ENCODE results near the gene LRRFIP2. TPM values are rescaled to one million over a fixed set of nuclear protein-coding genes. Genes with fewer than 3 reads are reported as not detected.

The LRRFIP2 gene
- total RNA-seq, 1 donor from 2014 or later: 62.4 TPM

DNA sequence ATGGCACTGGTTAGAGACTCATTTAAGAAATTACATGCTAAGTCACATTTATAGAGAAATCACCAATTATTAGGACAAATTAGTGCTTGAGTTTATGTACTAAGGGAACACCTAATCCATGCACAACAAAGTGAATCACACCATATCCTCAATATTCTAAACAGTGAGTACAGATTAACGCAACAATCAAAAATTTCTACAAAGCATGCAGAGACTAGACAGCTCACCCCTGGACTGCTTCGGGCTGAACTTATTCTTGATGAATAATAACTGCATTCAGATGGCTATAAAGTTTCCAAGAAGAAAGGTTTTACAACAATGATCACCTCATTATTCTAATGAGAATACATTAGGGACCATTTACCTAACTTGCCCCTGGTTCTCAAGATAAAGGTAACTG, 66.5 kb downstream of the LRRFIP2 start:
- FAIRE-seq (no peak), DNase-seq (ENCODE audit: low read depth) (no peak)
- Histone ChIP-seq H3K4me1 (ENCODE audit: insufficient read depth, low read length) (no peaks in the 10 kb centered on the region), H3K27me3 (ENCODE audit: insufficient read depth, low read length) (no peaks in the 10 kb centered on the region), H4K20me1 (ENCODE audit: insufficient read depth, low read length) (no peaks in the 10 kb centered on the region), H3K4me3 (ENCODE audit: insufficient read depth, low read depth, low read length) (no peak overlapping the region), H2AFZ (ENCODE audit: low read depth, low read length) (no peak overlapping the region), H3K9ac (ENCODE audit: low read length) (no peak overlapping the region), H3K79me2 (ENCODE audit: insufficient read depth, low read length) (no peaks in the 10 kb centered on the region), H3K9me3 (ENCODE audit: insufficient read depth, low read depth, low read length) (no peaks in the 10 kb centered on the region), H3K36me3 (ENCODE audit: insufficient read depth, low read length) (no peaks in the 10 kb centered on the region), H3K4me2 (ENCODE audit: low read length) (no peak overlapping the region), H3K27ac (ENCODE audit: low read depth, low read length) (no peak overlapping the region)
- Mint-ChIP-seq H3K4me3 (ENCODE audit: unreplicated experiment) (no peak overlapping the region), H3K36me3 (ENCODE audit: low read depth, unreplicated experiment) (no peaks in the 10 kb centered on the region), H3K4me1 (ENCODE audit: low read depth, unreplicated experiment) (peaks cover 3% of the 10 kb centered on the region), H3K9me3 (ENCODE audit: unreplicated experiment) (no peaks in the 10 kb centered on the region), H3K27ac (ENCODE audit: unreplicated experiment) (no peak overlapping the region), H3K27me3 (ENCODE audit: low read depth, unreplicated experiment) (no peaks in the 10 kb centered on the region)
- TF ChIP-seq EZH2 (IDR thresholded peaks at IDR 0.05; ENCODE audit: insufficient read depth, low read length): no peak
- TF ChIP-seq, protein P1, sequence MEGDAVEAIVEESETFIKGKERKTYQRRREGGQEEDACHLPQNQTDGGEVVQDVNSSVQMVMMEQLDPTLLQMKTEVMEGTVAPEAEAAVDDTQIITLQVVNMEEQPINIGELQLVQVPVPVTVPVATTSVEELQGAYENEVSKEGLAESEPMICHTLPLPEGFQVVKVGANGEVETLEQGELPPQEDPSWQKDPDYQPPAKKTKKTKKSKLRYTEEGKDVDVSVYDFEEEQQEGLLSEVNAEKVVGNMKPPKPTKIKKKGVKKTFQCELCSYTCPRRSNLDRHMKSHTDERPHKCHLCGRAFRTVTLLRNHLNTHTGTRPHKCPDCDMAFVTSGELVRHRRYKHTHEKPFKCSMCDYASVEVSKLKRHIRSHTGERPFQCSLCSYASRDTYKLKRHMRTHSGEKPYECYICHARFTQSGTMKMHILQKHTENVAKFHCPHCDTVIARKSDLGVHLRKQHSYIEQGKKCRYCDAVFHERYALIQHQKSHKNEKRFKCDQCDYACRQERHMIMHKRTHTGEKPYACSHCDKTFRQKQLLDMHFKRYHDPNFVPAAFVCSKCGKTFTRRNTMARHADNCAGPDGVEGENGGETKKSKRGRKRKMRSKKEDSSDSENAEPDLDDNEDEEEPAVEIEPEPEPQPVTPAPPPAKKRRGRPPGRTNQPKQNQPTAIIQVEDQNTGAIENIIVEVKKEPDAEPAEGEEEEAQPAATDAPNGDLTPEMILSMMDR (IDR thresholded peaks at IDR 0.05; ENCODE audit: insufficient read depth, low read depth, low read length): no peak

DNA sequence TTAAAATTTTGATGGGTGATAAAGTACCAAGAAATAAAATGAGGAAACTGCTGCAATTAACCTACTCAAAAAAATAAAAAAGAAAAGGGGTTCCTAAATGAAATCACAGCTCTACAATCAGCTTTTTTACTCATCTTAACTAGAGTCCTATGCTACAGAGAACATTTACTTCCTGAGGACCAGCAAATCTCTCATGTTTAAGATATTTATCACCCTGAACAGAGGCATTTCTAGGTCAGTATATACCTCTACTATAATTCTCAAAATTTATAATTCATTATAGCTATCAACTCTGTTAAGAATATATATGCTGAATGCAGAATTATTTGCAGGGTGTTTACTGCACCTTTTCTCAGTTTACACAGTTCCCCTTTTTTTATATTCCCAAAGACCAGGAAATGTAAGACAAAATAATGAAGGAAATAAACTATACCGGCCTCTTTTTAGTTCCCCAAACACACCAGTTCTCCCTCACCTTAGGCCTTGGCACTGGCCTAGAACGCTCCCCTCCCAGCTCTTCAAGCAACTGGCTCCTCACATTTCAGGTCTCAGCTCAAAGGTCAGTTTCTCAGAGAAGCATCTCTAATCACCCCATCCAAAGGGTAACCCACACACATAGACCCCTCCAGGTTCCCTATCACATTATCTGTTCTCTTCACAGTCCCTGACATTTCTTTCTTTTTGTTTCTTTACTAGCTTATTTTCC, 71.1 kb downstream of the LRRFIP2 start:
- FAIRE-seq: no peak
- Histone ChIP-seq H4K20me1 (ENCODE audit: insufficient read depth, low read length) (no peaks in the 10 kb centered on the region), H3K79me2 (ENCODE audit: insufficient read depth, low read length) (peaks cover 3% of the 10 kb centered on the region), H3K36me3 (ENCODE audit: insufficient read depth, low read length) (no peaks in the 10 kb centered on the region), H3K27me3 (ENCODE audit: insufficient read depth, low read length) (no peaks in the 10 kb centered on the region), H3K4me3 (ENCODE audit: insufficient read depth, low read depth, low read length) (no peak overlapping the region), H3K9ac (ENCODE audit: low read length) (no peak overlapping the region), H3K4me1 (ENCODE audit: insufficient read depth, low read length) (no peaks in the 10 kb centered on the region), H3K27ac (ENCODE audit: low read depth, low read length) (no peak overlapping the region), H2AFZ (ENCODE audit: low read depth, low read length) (no peak overlapping the region), H3K4me2 (ENCODE audit: low read length) (no peak overlapping the region), H3K9me3 (ENCODE audit: insufficient read depth, low read depth, low read length) (no peaks in the 10 kb centered on the region)
- no peaks in the 10 kb centered on the region for H3K36me3 Mint-ChIP-seq (ENCODE audit: low read depth, unreplicated experiment)
- H3K4me3 Mint-ChIP-seq (ENCODE audit: unreplicated experiment): no peak overlapping the region
- TF ChIP-seq, protein P1 (IDR thresholded peaks at IDR 0.05; ENCODE audit: insufficient read depth, low read depth, low read length): no peak
- no peak for TF ChIP-seq EZH2 (IDR thresholded peaks at IDR 0.05; ENCODE audit: insufficient read depth, low read length)
- H3K9me3 Mint-ChIP-seq (ENCODE audit: unreplicated experiment): no peaks in the 10 kb centered on the region
- no peaks in the 10 kb centered on the region for H3K27me3 Mint-ChIP-seq (ENCODE audit: low read depth, unreplicated experiment)
- no peak overlapping the region for H3K27ac Mint-ChIP-seq (ENCODE audit: unreplicated experiment)
- DNase-seq (ENCODE audit: low read depth): no peak
- peaks cover 3% of the 10 kb centered on the region for H3K4me1 Mint-ChIP-seq (ENCODE audit: low read depth, unreplicated experiment)

GRCh38 chr3:37100411-37100810, 74.0 kb downstream of the LRRFIP2 start:
- TF ChIP-seq EZH2 (IDR thresholded peaks at IDR 0.05; ENCODE audit: insufficient read depth, low read length): no peak
- TF ChIP-seq, protein P1 (IDR thresholded peaks at IDR 0.05; ENCODE audit: insufficient read depth, low read depth, low read length): no peak
- Histone ChIP-seq H3K4me1 (ENCODE audit: insufficient read depth, low read length) (peaks cover 8% of the 10 kb centered on the region), H3K4me2 (ENCODE audit: low read length) (no peak overlapping the region), H3K36me3 (ENCODE audit: insufficient read depth, low read length) (no peaks in the 10 kb centered on the region), H3K9me3 (ENCODE audit: insufficient read depth, low read depth, low read length) (no peaks in the 10 kb centered on the region), H3K27me3 (ENCODE audit: insufficient read depth, low read length) (no peaks in the 10 kb centered on the region), H3K27ac (ENCODE audit: low read depth, low read length) (no peak overlapping the region), H2AFZ (ENCODE audit: low read depth, low read length) (no peak overlapping the region), H3K79me2 (ENCODE audit: insufficient read depth, low read length) (peaks cover 3% of the 10 kb centered on the region), H3K9ac (ENCODE audit: low read length) (no peak overlapping the region), H3K4me3 (ENCODE audit: insufficient read depth, low read depth, low read length) (no peak overlapping the region), H4K20me1 (ENCODE audit: insufficient read depth, low read length) (no peaks in the 10 kb centered on the region)
- H3K9me3 Mint-ChIP-seq (ENCODE audit: unreplicated experiment): no peaks in the 10 kb centered on the region
- H3K4me3 Mint-ChIP-seq (ENCODE audit: unreplicated experiment): no peak overlapping the region
- H3K36me3 Mint-ChIP-seq (ENCODE audit: low read depth, unreplicated experiment): no peaks in the 10 kb centered on the region
- peaks cover 20% of the 10 kb centered on the region for H3K4me1 Mint-ChIP-seq (ENCODE audit: low read depth, unreplicated experiment)
- no peak for FAIRE-seq
- H3K27me3 Mint-ChIP-seq (ENCODE audit: low read depth, unreplicated experiment): no peaks in the 10 kb centered on the region
- DNase-seq (ENCODE audit: low read depth): no peak
- no peak overlapping the region for H3K27ac Mint-ChIP-seq (ENCODE audit: unreplicated experiment)
